Neuronal stem cell (in vitro differentiated cells): ENCODE data around the gene LACRT.
"Not testable (repeated sequence)": the region's sequence is repeated elsewhere in the genome, so short reads cannot be mapped to it uniquely, and the experiment has no call there.

Experiments
- DNase-seq: peaks from one replicate; pipeline ENCODE4 v3.0.0-alpha.2; 2013; ENCODE audit warnings: low spot score
- H2AFZ ChIP-seq: one replicate; pipeline ENCODE4 v1.6.1; 2013; ENCODE audit warnings: mild to moderate bottlenecking, low read length, inconsistent platforms
- H2AK5ac ChIP-seq: 2 replicates; pipeline ENCODE4 v1.6.1; 2013; ENCODE audit warnings: low read depth, mild to moderate bottlenecking, inconsistent platforms, low read length, moderate library complexity, mixed read lengths
- H2BK120ac ChIP-seq: 2 replicates; pipeline ENCODE4 v1.6.1; 2013; ENCODE audit warnings: low read depth, mild to moderate bottlenecking, inconsistent platforms, low read length, moderate library complexity, mixed read lengths
- H2BK12ac ChIP-seq: one replicate; pipeline ENCODE4 v1.6.1; 2013; ENCODE audit warnings: low read length, inconsistent platforms
- H2BK15ac ChIP-seq: 2 replicates; pipeline ENCODE4 v1.6.1; 2013; ENCODE audit warnings: mild to moderate bottlenecking, low read length, inconsistent platforms, mixed read lengths
- H2BK5ac ChIP-seq: one replicate; pipeline ENCODE4 v1.6.1; 2013; ENCODE audit warnings: inconsistent platforms, mild to moderate bottlenecking, low read length, moderate library complexity
- H3K14ac ChIP-seq: one replicate; pipeline ENCODE4 v1.6.1; 2013; ENCODE audit warnings: low read length, inconsistent platforms
- H3K18ac ChIP-seq: 2 replicates; pipeline ENCODE4 v1.6.1; 2013; ENCODE audit warnings: low read length, inconsistent platforms
- H3K23ac ChIP-seq: 2 replicates; pipeline ENCODE4 v1.6.1; 2013; ENCODE audit warnings: low read depth, mild to moderate bottlenecking, mixed read lengths, low read length, inconsistent platforms; ENCODE audit not compliant: poor library complexity
- H3K27ac ChIP-seq: replicated peaks from 3 replicates; pipeline ENCODE4 v1.5.1; 2013; ENCODE audit warnings: low read length, inconsistent platforms
- H3K27me3 ChIP-seq, 3 experiments: 2 replicates each; pipeline ENCODE4 v1.6.1; 2013; ENCODE audit warnings: low read length in 3 of 3, mild to moderate bottlenecking in 2 of 3, inconsistent platforms in 1 of 3, low read depth in 1 of 3, mixed read lengths in 1 of 3, moderate library complexity in 1 of 3; ENCODE audit not compliant: control insufficient read depth in 3 of 3, insufficient read depth in 3 of 3
- H3K36me3 ChIP-seq, 2 donors: replicated peaks in 1 of 2; 2 replicates each; pipeline ENCODE4 v1.6.1; 2013; ENCODE audit warnings: low read length in 2 of 2; ENCODE audit not compliant: control insufficient read depth in 2 of 2, insufficient read depth in 2 of 2
- H3K4ac ChIP-seq: 2 replicates; pipeline ENCODE4 v1.6.1; 2013; ENCODE audit warnings: inconsistent platforms, mild to moderate bottlenecking, low read length, moderate library complexity
- H3K4me1 ChIP-seq, 2 donors: 1 replicate in 1 of 2; 2 replicates in 1 of 2; pipeline ENCODE4 v1.6.1; 2013; ENCODE audit warnings: low read length in 2 of 2, low read depth in 1 of 2; ENCODE audit not compliant: control insufficient read depth in 2 of 2, insufficient read depth in 1 of 2
- H3K4me2 ChIP-seq: one replicate; pipeline ENCODE4 v1.6.1; 2013; ENCODE audit warnings: mild to moderate bottlenecking, low read length, inconsistent platforms; ENCODE audit not compliant: insufficient read depth, poor library complexity, severe bottlenecking
- H3K4me3 ChIP-seq, 2 donors: 2 replicates each; pipeline ENCODE4 v1.5.1; 2013; ENCODE audit warnings: low read length in 2 of 2, mild to moderate bottlenecking in 2 of 2, inconsistent platforms in 1 of 2, moderate library complexity in 1 of 2
- H3K79me1 ChIP-seq: one replicate; pipeline ENCODE4 v1.6.1; 2013; ENCODE audit warnings: low read depth, mild to moderate bottlenecking, inconsistent platforms, low read length, moderate library complexity
- H3K9ac ChIP-seq: one replicate; pipeline ENCODE4 v1.6.1; 2013; ENCODE audit warnings: mild to moderate bottlenecking, low read depth, low read length, inconsistent platforms; ENCODE audit not compliant: poor library complexity
- H3K9me3 ChIP-seq, 2 donors: replicated peaks in 1 of 2; 2 replicates each; pipeline versions ENCODE3 to v1.6.1; 2013; ENCODE audit warnings: low read length in 2 of 2, mild to moderate bottlenecking in 2 of 2, inconsistent platforms in 1 of 2, low read depth in 1 of 2, mixed read lengths in 1 of 2, moderate library complexity in 1 of 2; ENCODE audit not compliant: control insufficient read depth in 2 of 2, insufficient read depth in 1 of 2
- H4K8ac ChIP-seq: one replicate; pipeline ENCODE4 v1.6.1; 2013; ENCODE audit warnings: low read depth, mild to moderate bottlenecking, inconsistent platforms, low read length, moderate library complexity
- H4K91ac ChIP-seq: one replicate; pipeline ENCODE4 v1.6.1; 2013; ENCODE audit warnings: low read length, low read depth, mild to moderate bottlenecking, inconsistent platforms; ENCODE audit not compliant: poor library complexity
- WGBS, 2 donors: extraction: QIAGEN DNeasy Blood & Tissue Kit; methylation state at CpG; one replicate each; pipeline ENCODE4 v1.1.7; 2013; ENCODE audit warnings: missing lambda C conversion rate in 2 of 2, mixed read lengths in 1 of 2; ENCODE audit not compliant: insufficient read length in 2 of 2, insufficient replicate concordance in 1 of 2; ENCODE audit errors: extremely low coverage in 2 of 2; 5-methylcytosine and 5-hydroxymethylcytosine counted together

Gene LACRT

GRCh38 chr12:54641554-54641953, 6.9 kb upstream of the LACRT start:
- Histone ChIP-seq H2BK120ac (no peak overlapping the region), H3K27ac (no peak overlapping the region), H3K9me3 (peaks cover 0 to 2% of the 10 kb centered on the region in 2 donors), H2AK5ac (no peak overlapping the region), H3K14ac (no peak overlapping the region), H3K79me1 (no peaks in the 10 kb centered on the region), H3K23ac (no peak overlapping the region), H3K4me2 (no peak overlapping the region), H2BK12ac (no peak overlapping the region), H2BK15ac (no peak overlapping the region), H3K4me1 (peaks cover 0 to 1% of the 10 kb centered on the region in 2 donors), H2BK5ac (no peak overlapping the region), H3K4me3 (no peak overlapping the region), H3K9ac (no peak overlapping the region), H3K27me3 (peaks cover 0 to 7% (median 0%) of the 10 kb centered on the region in 3 experiments), H4K91ac (no peak overlapping the region), H3K4ac (no peak overlapping the region), H4K8ac (no peak overlapping the region), H3K18ac (no peak overlapping the region), H3K36me3 (no peaks in the 10 kb centered on the region), H2AFZ (no peak overlapping the region)
- WGBS, 2 donors: no CpG with 5 or more reads among the region's 1 CpG
- DNase-seq: no peak

- Histone ChIP-seq H4K91ac (no peak overlapping the region), H2AFZ (no peak overlapping the region), H3K9me3 (peaks cover 0 to 2% of the 10 kb centered on the region in 2 donors), H4K8ac (no peak overlapping the region), H2BK5ac (no peak overlapping the region), H3K14ac (no peak overlapping the region), H3K4ac (no peak overlapping the region), H3K36me3 (no peaks in the 10 kb centered on the region), H3K27ac (no peak overlapping the region), H3K27me3 (peaks cover 0 to 7% (median 0%) of the 10 kb centered on the region in 3 experiments), H2BK15ac (no peak overlapping the region), H2AK5ac (no peak overlapping the region), H3K79me1 (no peaks in the 10 kb centered on the region), H3K4me3 (no peak overlapping the region), H3K4me2 (no peak overlapping the region), H3K18ac (no peak overlapping the region), H2BK12ac (no peak overlapping the region), H3K23ac (no peak overlapping the region), H3K9ac (no peak overlapping the region), H3K4me1 (peaks cover 0 to 1% of the 10 kb centered on the region in 2 donors), H2BK120ac (no peak overlapping the region)
- no CpG with 5 or more reads among the region's 4 CpGs for WGBS, 2 donors
- no peak for DNase-seq
Measured at GRCh38 chr12:54641089-54641488, 6.4 kb upstream of the LACRT start.

DNA sequence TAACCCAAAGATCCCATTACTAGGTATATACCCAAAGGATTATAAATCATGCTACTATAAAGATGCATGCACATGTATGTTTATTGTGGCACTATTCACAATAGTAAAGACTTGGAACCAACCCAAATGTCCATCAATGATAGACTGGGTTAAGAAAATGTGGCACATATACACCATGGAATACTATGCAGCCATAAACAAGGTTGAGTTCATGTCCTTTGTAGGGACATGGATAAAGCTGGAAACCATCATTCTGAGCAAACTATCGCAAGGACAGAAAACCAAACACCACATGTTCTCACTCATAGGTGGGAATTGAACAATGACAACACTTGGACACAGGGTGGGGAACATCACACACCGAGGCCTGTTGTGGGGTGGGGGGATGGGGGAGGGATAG, 4.4 kb upstream of the LACRT start:
- H2AK5ac ChIP-seq, H3K4me3 ChIP-seq, H3K36me3 ChIP-seq, DNase-seq, H3K9ac ChIP-seq, H3K9me3 ChIP-seq, H3K27me3 ChIP-seq, H3K4ac ChIP-seq, H2BK15ac ChIP-seq, H3K14ac ChIP-seq, H2BK12ac ChIP-seq, H3K79me1 ChIP-seq, H3K4me2 ChIP-seq, H3K4me1 ChIP-seq, H2BK5ac ChIP-seq, H2AFZ ChIP-seq, H4K8ac ChIP-seq, H3K27ac ChIP-seq, H3K23ac ChIP-seq, H2BK120ac ChIP-seq, H3K18ac ChIP-seq, H4K91ac ChIP-seq: not testable (repeated sequence)
- no CpG with 5 or more reads among the region's 2 CpGs for WGBS, 2 donors

GRCh38 chr12:54631988-54632728, 2.5 kb downstream of the LACRT start:
- no peak overlapping the region for H2BK5ac ChIP-seq
- H2AFZ ChIP-seq: no peak overlapping the region
- no peak overlapping the region for H3K27ac ChIP-seq
- DNase-seq: no peak
- H2BK15ac ChIP-seq: no peak overlapping the region
- H3K27me3 ChIP-seq: no peaks in the 10 kb centered on the region
- no peak overlapping the region for H3K4me2 ChIP-seq
- H4K8ac ChIP-seq: no peak overlapping the region
- no peak overlapping the region for H3K4me3 ChIP-seq
- WGBS, 2 donors: no CpG with 5 or more reads among the region's 8 CpGs
- no peak overlapping the region for H3K4ac ChIP-seq
- H4K91ac ChIP-seq: no peak overlapping the region
- no peak overlapping the region for H3K18ac ChIP-seq
- H2BK120ac ChIP-seq: no peak overlapping the region
- no peak overlapping the region for H3K14ac ChIP-seq
- H3K36me3 ChIP-seq: no peaks in the 10 kb centered on the region
- H2BK12ac ChIP-seq: no peak overlapping the region
- H3K23ac ChIP-seq: no peak overlapping the region
- H3K9me3 ChIP-seq: peaks cover 0 to 3% of the 10 kb centered on the region in 2 donors
- H3K4me1 ChIP-seq: peaks cover 0 to 10% of the 10 kb centered on the region in 2 donors
- no peaks in the 10 kb centered on the region for H3K79me1 ChIP-seq
- H2AK5ac ChIP-seq: no peak overlapping the region
- no peak overlapping the region for H3K9ac ChIP-seq
